ENCODE data around the gene VAC14.

Gene VAC14

GRCh38 chr16:70766658-70767057 lies 34.3 kb downstream of the VAC14 start:
- no peak for TF ChIP-seq CTCF (IDR thresholded peaks at IDR 0.05; ENCODE audit: extremely low read depth, insufficient read depth, missing control alignments)
- in situ Hi-C loops (cut with MboI; ENCODE audit: low pct_unique_long_range_greater_than_20kb, low sequenced_read_pairs, unreplicated experiment): loop anchor here (10.0 kb wide), 1 partner anchor 82 kb away; the partner anchor contains the start of gene MTSS2

GRCh38 chr16:70766176-70766575 lies 34.8 kb downstream of the VAC14 start:
- TF ChIP-seq CTCF (IDR thresholded peaks at IDR 0.05; ENCODE audit: extremely low read depth, insufficient read depth, missing control alignments): no peak
- in situ Hi-C loops (cut with MboI; ENCODE audit: low pct_unique_long_range_greater_than_20kb, low sequenced_read_pairs, unreplicated experiment): loop anchor here (10.0 kb wide), 1 partner anchor 81 kb away; the partner anchor contains the start of gene MTSS2

More at GRCh38 chr16:70766658-70767057, 34.3 kb downstream of the VAC14 start:
- no peak for DNase-seq (ENCODE audit: low spot score)

GRCh38 chr16:70765491-70765890 lies 35.5 kb downstream of the VAC14 start:
- TF ChIP-seq CTCF (IDR thresholded peaks at IDR 0.05; ENCODE audit: extremely low read depth, insufficient read depth, missing control alignments): no peak
- in situ Hi-C loops (cut with MboI; ENCODE audit: low pct_unique_long_range_greater_than_20kb, low sequenced_read_pairs, unreplicated experiment): loop anchor here (10.0 kb wide), 1 partner anchor 81 kb away; the partner anchor contains the start of gene MTSS2
- no peak for DNase-seq (ENCODE audit: low spot score)

More at GRCh38 chr16:70766176-70766575, 34.8 kb downstream of the VAC14 start:
- no peak for DNase-seq (ENCODE audit: low spot score)

DNA sequence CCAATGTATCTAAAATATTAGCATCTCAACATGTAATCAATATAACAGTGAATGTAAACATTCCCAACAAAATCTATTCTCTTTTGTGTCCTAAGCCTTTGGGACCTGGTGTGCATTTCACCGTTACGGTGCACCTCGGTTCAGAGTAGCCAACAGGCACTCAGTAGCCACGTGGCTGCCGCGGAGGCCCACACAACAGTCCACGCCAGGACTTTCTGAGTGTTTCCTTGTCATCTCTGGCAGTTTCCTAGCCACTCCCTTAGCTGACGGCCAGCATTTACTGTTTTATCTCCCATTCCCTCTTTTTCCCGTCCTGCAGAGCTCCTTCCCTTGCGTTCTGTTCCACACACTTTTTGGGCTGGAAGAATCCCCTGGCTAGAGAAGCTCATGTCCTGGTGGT lies 36.3 kb downstream of the VAC14 start:
- no peak for TF ChIP-seq CTCF (IDR thresholded peaks at IDR 0.05; ENCODE audit: extremely low read depth, insufficient read depth, missing control alignments)
- in situ Hi-C loops (cut with MboI; ENCODE audit: low pct_unique_long_range_greater_than_20kb, low sequenced_read_pairs, unreplicated experiment): loop anchor here (10.0 kb wide), 1 partner anchor 80 kb away; the partner anchor contains the start of gene MTSS2
- no peak for DNase-seq (ENCODE audit: low spot score)

GRCh38 chr16:70760221-70760620 lies 40.7 kb downstream of the VAC14 start:
- in situ Hi-C loops (cut with MboI; ENCODE audit: low pct_unique_long_range_greater_than_20kb, low sequenced_read_pairs, unreplicated experiment): loop anchor here (10.0 kb wide), 1 partner anchor 75 kb away; the partner anchor contains the start of gene MTSS2
- no peak for TF ChIP-seq CTCF (IDR thresholded peaks at IDR 0.05; ENCODE audit: extremely low read depth, insufficient read depth, missing control alignments)
- DNase-seq (ENCODE audit: low spot score): no peak

GRCh38 chr16:70759666-70760065 lies 41.3 kb downstream of the VAC14 start:
- DNase-seq (ENCODE audit: low spot score): no peak
- no peak for TF ChIP-seq CTCF (IDR thresholded peaks at IDR 0.05; ENCODE audit: extremely low read depth, insufficient read depth, missing control alignments)
- in situ Hi-C loops (cut with MboI; ENCODE audit: low pct_unique_long_range_greater_than_20kb, low sequenced_read_pairs, unreplicated experiment): loop anchor here (10.0 kb wide), 1 partner anchor 75 kb away; the partner anchor contains the start of gene MTSS2
